Transverse colon (tissue), 4 donors: Measurements from ENCODE around the gene LRRN3. TPM values are rescaled to one million over a fixed set of nuclear protein-coding genes. Genes with fewer than 3 reads are reported as not detected.

ENCODE experiments used
- DNase-seq: peaks from one replicate; pipeline ENCODE4 v3.0.0-alpha.2; 2019
- H3K27ac ChIP-seq, 4 donors: fragments of 200-600 bp; sonication (generic); 2 replicates each; pipeline ENCODE4 v1.5.1; 2016 to 2018; ENCODE audit warnings: inconsistent platforms in 4 of 4
- H3K27me3 ChIP-seq: fragments of 200-600 bp; sonication (generic); 2 replicates; pipeline ENCODE4 v1.5.1; 2017; ENCODE audit warnings: inconsistent platforms
- H3K36me3 ChIP-seq, 4 donors: fragments of 200-600 bp; sonication (generic); 2 replicates each; pipeline ENCODE4 v1.5.1; 2017 to 2019; ENCODE audit warnings: inconsistent platforms in 4 of 4
- H3K4me1 ChIP-seq, 4 donors: fragments of 200-600 bp; sonication (generic); 2 replicates each; pipeline ENCODE4 v1.5.1; 2017 to 2020; ENCODE audit warnings: inconsistent platforms in 4 of 4
- H3K4me3 ChIP-seq, 4 donors: fragments of 200-600 bp; sonication (generic); 1 replicate in 1 of 4; 2 replicates in 3 of 4; pipeline versions ENCODE4 v1.5.1 to v1.6.1; 2017 to 2019; ENCODE audit warnings: inconsistent platforms in 4 of 4
- H3K9me3 ChIP-seq, 2 donors: fragments of 200-600 bp; sonication (generic); 2 replicates each; pipeline ENCODE4 v1.5.1; 2017 to 2019; ENCODE audit warnings: inconsistent platforms in 2 of 2
- CTCF ChIP-seq, 5 experiments: fragments of 200-600 bp in 3 of 5; fragments of 450-650 bp in 2 of 5; sonication (generic) in 3 of 5; IDR thresholded peaks; 1 replicate in 2 of 5; 2 replicates in 3 of 5; pipeline ENCODE4 v1.5.1; 2016 to 2017; ENCODE audit warnings: antibody characterized with exemption in 5 of 5, inconsistent platforms in 3 of 5, mild to moderate bottlenecking in 2 of 5, moderate library complexity in 1 of 5
- EP300 ChIP-seq: sonication (generic); formaldehyde crosslinking; IDR thresholded peaks from one replicate; pipeline ENCODE4 v1.6.1; 2017; ENCODE audit warnings: antibody characterized with exemption, low read depth
- POLR2A ChIP-seq: fragments of 450-650 bp; IDR thresholded peaks from one replicate; pipeline ENCODE4 v1.6.1; 2016; ENCODE audit warnings: antibody characterized with exemption, mild to moderate bottlenecking, moderate library complexity
- POLR2AphosphoS5 ChIP-seq, 3 donors: sonication (generic); formaldehyde crosslinking; IDR thresholded peaks; one replicate each; pipeline ENCODE4 v1.6.1; 2016; ENCODE audit warnings: antibody characterized with exemption in 3 of 3
- WGBS, 2 donors: methylation state at CpG; one replicate each; pipeline ENCODE4 v1.1.5; 2018; ENCODE audit warnings: low coverage in 1 of 2; 5-methylcytosine and 5-hydroxymethylcytosine counted together
- in situ Hi-C, 4 donors: fragments of 200-750 bp; cut with MboI; loops; one replicate each; pipeline versions ENCODE4 v1.15.0 to v1.15.1; 2017; ENCODE audit warnings: low sequenced_read_pairs in 3 of 4, low pct_ligation_motif_present in 1 of 4, low pct_unique_long_range_greater_than_20kb in 1 of 4
- intact Hi-C: fragments of 100-400 bp; cut with DNase I; formaldehyde crosslinking; loops from one replicate; pipeline ENCODE4 v1.15.1; 2023; ENCODE audit warnings: low total_unique reads
- total RNA-seq, 4 donors: library from RNA; depleted of rRNA; stranded (reverse); fragments of >200 nt; gene quantifications; one replicate each; pipeline ENCODE4 v1.1.0, GENCODE V29; 2016

The LRRN3 gene
- total RNA-seq, 4 donors from 2014 or later = 0.27 to 0.32 TPM; not detected in 2

GRCh38 chr7:111086532-111086931 lies 4.4 kb upstream of the LRRN3 start:
- Histone ChIP-seq H3K27me3 (no peaks in the 10 kb centered on the region), H3K4me3 (no peak overlapping the region), H3K27ac (no peak overlapping the region), H3K36me3 (no peaks in the 10 kb centered on the region), H3K4me1 (peaks cover 0 to 4% (median 0%) of the 10 kb centered on the region in 4 donors), H3K9me3 (no peaks in the 10 kb centered on the region)
- intact Hi-C loops (no loop called here), in situ Hi-C loops (loop anchor here (10.0 to 25.0 kb wide), 3 partner anchors 398 to 651 kb away; no protein-coding TSS in a partner anchor)
- TF ChIP-seq CTCF (IDR thresholded peaks at IDR 0.05) (no peak), POLR2A (no peak), POLR2AphosphoS5 (IDR thresholded peaks at IDR 0.05) (no peak), EP300 (no peak)
- DNase-seq = no peak
- 55 to 82% methylated on average over 2 of the region's 2 CpGs for WGBS, 2 donors

GRCh38 chr7:111088328-111088727 lies 2.6 kb upstream of the LRRN3 start:
- TF ChIP-seq POLR2AphosphoS5 (IDR thresholded peaks at IDR 0.05) (no peak), POLR2A (no peak), EP300 (no peak), CTCF (IDR thresholded peaks at IDR 0.05) (no peak)
- Histone ChIP-seq H3K4me3 (no peak overlapping the region), H3K36me3 (no peaks in the 10 kb centered on the region), H3K27me3 (no peaks in the 10 kb centered on the region), H3K4me1 (peaks cover 0 to 13% (median 4%) of the 10 kb centered on the region in 4 donors), H3K9me3 (no peaks in the 10 kb centered on the region), H3K27ac (no peak overlapping the region)
- in situ Hi-C loops = loop anchor here (10.0 to 25.0 kb wide), 3 partner anchors 396 to 649 kb away; no protein-coding TSS in a partner anchor
- DNase-seq = no peak
- intact Hi-C loops = no loop called here
- 89 to 92% methylated on average over 1 of the region's 1 CpG for WGBS, 2 donors

- no peak overlapping the region for H3K4me3 ChIP-seq
- in situ Hi-C loops (loop anchor here (10.0 to 25.0 kb wide), 3 partner anchors 395 to 647 kb away; no protein-coding TSS in a partner anchor), intact Hi-C loops (loop anchor here (10.0 kb wide), 1 partner anchor 395 kb away; no protein-coding TSS in a partner anchor)
- no peaks in the 10 kb centered on the region for H3K36me3 ChIP-seq
- peaks cover 0 to 12% (median 4%) of the 10 kb centered on the region in 4 donors for H3K4me1 ChIP-seq
- no peaks in the 10 kb centered on the region for H3K9me3 ChIP-seq
- WGBS, 2 donors = 41 to 43% methylated on average over 1 of the region's 1 CpG
- no peak for TF ChIP-seq EP300
- TF ChIP-seq CTCF (IDR thresholded peaks at IDR 0.05) = peak; percentile 42 to 83 (median 72)
- no peak for TF ChIP-seq POLR2AphosphoS5 (IDR thresholded peaks at IDR 0.05)
- DNase-seq = no peak
- no peak overlapping the region for H3K27ac ChIP-seq
- H3K27me3 ChIP-seq = no peaks in the 10 kb centered on the region
Observed at GRCh38 chr7:111089822-111090426, 1.0 kb upstream of the LRRN3 start.

- no peaks in the 10 kb centered on the region for H3K27me3 ChIP-seq
- 46 to 56% methylated on average over 2 to 3 of the region's 3 CpGs for WGBS, 2 donors
- no peaks in the 10 kb centered on the region for H3K36me3 ChIP-seq
- peak overlapping the region in 2 of 4 donors; percentile 13 to 25 for H3K4me3 ChIP-seq
- peaks cover 0 to 12% (median 4%) of the 10 kb centered on the region in 4 donors for H3K4me1 ChIP-seq
- in situ Hi-C loops (loop anchor here (25.0 kb wide), 2 partner anchors 396 to 646 kb away; no protein-coding TSS in a partner anchor), intact Hi-C loops (loop anchor here (10.0 kb wide), 1 partner anchor 393 kb away; no protein-coding TSS in a partner anchor)
- no peaks in the 10 kb centered on the region for H3K9me3 ChIP-seq
- no peak overlapping the region for H3K27ac ChIP-seq
- no peak for TF ChIP-seq EP300
- no peak for TF ChIP-seq CTCF (IDR thresholded peaks at IDR 0.05)
- TF ChIP-seq POLR2A = no peak
- TF ChIP-seq POLR2AphosphoS5 (IDR thresholded peaks at IDR 0.05) = no peak
- DNase-seq = no peak
Observed at GRCh38 chr7:111091593-111092358, 849 bp downstream of the LRRN3 start.
